Chondrocyte (in vitro differentiated cells): ENCODE measurements around the gene PPP2R2D. TPM values are rescaled to one million over a fixed set of nuclear protein-coding genes. Genes with fewer than 3 reads are reported as not detected.
A peak's percentile ranks its signal among the peaks of the same experiment; 100 is the strongest.
"Not testable (repeated sequence)": the region's sequence is repeated elsewhere in the genome, so short reads cannot be mapped to it uniquely, and the experiment has no call there.

Experiments used
- DNase-seq: peaks from one replicate; pipeline ENCODE4 v3.0.0; 2021; ENCODE audit warnings: mixed read lengths, low spot score
- H3K27ac Mint-ChIP-seq: one replicate; pipeline ENCODE4 v1.8.0; 2021; ENCODE audit warnings: mild to moderate bottlenecking, moderate library complexity, mixed read lengths; ENCODE audit not compliant: unreplicated experiment
- H3K27me3 Mint-ChIP-seq: 2 replicates; pipeline ENCODE4 v1.8.0; 2021; ENCODE audit warnings: low read depth, mixed read lengths
- H3K36me3 Mint-ChIP-seq: 2 replicates; pipeline ENCODE4 v1.8.0; 2021; ENCODE audit warnings: low read depth, mixed read lengths
- H3K4me1 Mint-ChIP-seq: 2 replicates; pipeline ENCODE4 v1.8.0; 2021; ENCODE audit warnings: low read depth, mild to moderate bottlenecking, mixed read lengths
- H3K4me3 Mint-ChIP-seq: one replicate; pipeline ENCODE4 v1.8.0; 2021; ENCODE audit warnings: mild to moderate bottlenecking, moderate library complexity, mixed read lengths; ENCODE audit not compliant: unreplicated experiment
- H3K9me3 Mint-ChIP-seq: 2 replicates; pipeline ENCODE4 v1.8.0; 2021; ENCODE audit warnings: low read depth, mixed read lengths
- total RNA-seq: library from RNA; stranded (reverse); gene quantifications from 3 replicates; pipeline ENCODE4 v1.2.1, GENCODE V29; 2021
- TF ChIP-seq, protein P1 (sequence below): fragments of 200-600 bp; sonication (generic); IDR thresholded peaks from 2 replicates; pipeline ENCODE4 v1.5.0; 2021; ENCODE audit warnings: antibody characterized with exemption, mild to moderate bottlenecking, moderate library complexity

Gene PPP2R2D
- total RNA-seq, 1 donor from 2014 or later: 24.3 TPM

DNA sequence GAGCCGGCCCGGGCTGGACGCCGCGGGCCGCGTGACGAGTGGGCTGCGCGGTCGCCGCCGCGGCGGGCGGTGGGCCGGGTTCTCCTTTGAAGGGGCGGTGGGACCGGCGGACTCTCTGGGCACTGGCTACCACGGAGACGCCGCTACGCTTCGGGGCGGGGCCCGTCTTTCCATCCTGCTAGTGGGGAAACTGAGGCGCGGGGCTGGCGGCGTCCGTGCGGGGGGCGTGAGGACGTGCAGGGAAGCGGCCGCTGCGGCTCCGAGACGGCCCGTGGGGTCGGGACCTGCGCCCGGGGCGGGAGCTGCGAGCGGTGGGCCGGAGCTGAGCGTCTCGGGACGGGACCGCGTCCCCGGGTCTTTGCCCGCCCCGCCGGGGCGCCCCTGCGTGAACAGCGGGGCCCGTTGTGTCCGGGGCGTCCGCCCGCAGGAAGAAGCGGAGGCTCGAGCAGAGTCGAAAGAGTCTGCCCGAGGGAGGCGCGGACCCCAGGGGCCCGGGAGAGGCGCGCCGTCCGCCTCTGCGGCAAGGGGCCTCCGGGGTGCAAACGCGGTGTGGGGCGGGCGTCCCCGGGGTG, 81.5 kb downstream of the PPP2R2D start:
- TF ChIP-seq, protein P1, sequence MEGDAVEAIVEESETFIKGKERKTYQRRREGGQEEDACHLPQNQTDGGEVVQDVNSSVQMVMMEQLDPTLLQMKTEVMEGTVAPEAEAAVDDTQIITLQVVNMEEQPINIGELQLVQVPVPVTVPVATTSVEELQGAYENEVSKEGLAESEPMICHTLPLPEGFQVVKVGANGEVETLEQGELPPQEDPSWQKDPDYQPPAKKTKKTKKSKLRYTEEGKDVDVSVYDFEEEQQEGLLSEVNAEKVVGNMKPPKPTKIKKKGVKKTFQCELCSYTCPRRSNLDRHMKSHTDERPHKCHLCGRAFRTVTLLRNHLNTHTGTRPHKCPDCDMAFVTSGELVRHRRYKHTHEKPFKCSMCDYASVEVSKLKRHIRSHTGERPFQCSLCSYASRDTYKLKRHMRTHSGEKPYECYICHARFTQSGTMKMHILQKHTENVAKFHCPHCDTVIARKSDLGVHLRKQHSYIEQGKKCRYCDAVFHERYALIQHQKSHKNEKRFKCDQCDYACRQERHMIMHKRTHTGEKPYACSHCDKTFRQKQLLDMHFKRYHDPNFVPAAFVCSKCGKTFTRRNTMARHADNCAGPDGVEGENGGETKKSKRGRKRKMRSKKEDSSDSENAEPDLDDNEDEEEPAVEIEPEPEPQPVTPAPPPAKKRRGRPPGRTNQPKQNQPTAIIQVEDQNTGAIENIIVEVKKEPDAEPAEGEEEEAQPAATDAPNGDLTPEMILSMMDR: no peak
- H3K27me3 Mint-ChIP-seq: no peaks in the 10 kb centered on the region
- peaks cover 5% of the 10 kb centered on the region for H3K36me3 Mint-ChIP-seq
- H3K4me3 Mint-ChIP-seq: peak overlapping the region; percentile 69
- H3K27ac Mint-ChIP-seq: no peak overlapping the region
- H3K4me1 Mint-ChIP-seq: peaks cover 41% of the 10 kb centered on the region
- peaks cover 6% of the 10 kb centered on the region for H3K9me3 Mint-ChIP-seq
- DNase-seq: no peak

DNA sequence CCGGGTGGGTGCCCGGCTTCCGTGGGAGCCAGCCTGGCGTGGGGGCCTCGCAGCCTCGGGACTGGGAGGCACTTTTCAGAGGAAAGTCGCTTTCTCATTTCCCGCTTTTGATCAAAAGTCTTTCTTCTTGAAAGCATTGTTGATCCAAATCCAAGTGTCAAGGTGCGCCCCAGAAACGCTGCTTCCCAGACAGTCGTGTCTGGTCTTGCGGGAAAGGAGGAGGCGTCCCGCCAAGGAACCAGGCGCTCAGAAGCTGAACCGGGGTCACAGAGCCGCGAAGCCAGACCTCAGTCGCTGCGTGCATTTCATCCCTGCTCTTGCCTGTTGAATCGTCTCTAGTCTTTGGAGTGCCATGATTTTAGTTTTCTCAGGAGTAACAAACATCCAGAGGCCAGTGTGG, 82.0 kb downstream of the PPP2R2D start:
- H3K27ac Mint-ChIP-seq: peak overlapping the region; percentile 68
- peaks cover 36% of the 10 kb centered on the region for H3K4me1 Mint-ChIP-seq
- peaks cover 7% of the 10 kb centered on the region for H3K9me3 Mint-ChIP-seq
- peaks cover 5% of the 10 kb centered on the region for H3K36me3 Mint-ChIP-seq
- no peak for DNase-seq
- TF ChIP-seq, protein P1: no peak
- H3K27me3 Mint-ChIP-seq: no peaks in the 10 kb centered on the region
- H3K4me3 Mint-ChIP-seq: peak overlapping the region; percentile 53

DNA sequence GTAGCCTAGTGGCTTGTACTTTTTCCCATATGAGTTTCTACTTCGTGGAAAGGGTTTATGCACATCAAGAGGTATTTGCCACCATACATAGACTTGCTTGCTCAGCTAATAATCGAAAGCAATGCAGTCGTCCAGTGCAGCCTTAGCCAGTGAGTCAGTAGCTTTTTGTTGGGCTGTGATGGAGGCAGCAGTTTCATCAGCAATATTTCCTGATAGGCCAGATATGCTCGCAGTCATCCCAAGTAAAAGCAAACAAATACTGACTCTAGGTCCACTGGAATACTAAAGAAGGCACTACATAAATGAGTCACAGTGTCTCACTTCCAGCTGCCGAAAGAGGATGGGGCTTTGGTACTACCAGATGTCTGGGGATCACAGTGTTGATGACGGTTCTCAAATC, 83.0 kb downstream of the PPP2R2D start:
- no peak for DNase-seq
- Mint-ChIP-seq H3K9me3 (peaks cover 7% of the 10 kb centered on the region), H3K27me3 (no peaks in the 10 kb centered on the region), H3K36me3 (peaks cover 5% of the 10 kb centered on the region), H3K4me1 (peaks cover 27% of the 10 kb centered on the region), H3K4me3 (no peak overlapping the region), H3K27ac (peak overlapping the region; percentile 80)
- TF ChIP-seq, protein P1: no peak

GRCh38 chr10:131986851-131987250, 86.0 kb downstream of the PPP2R2D start:
- not testable (repeated sequence) for H3K27ac Mint-ChIP-seq, H3K9me3 Mint-ChIP-seq, H3K27me3 Mint-ChIP-seq, DNase-seq, H3K4me1 Mint-ChIP-seq, H3K36me3 Mint-ChIP-seq, H3K4me3 Mint-ChIP-seq

DNA sequence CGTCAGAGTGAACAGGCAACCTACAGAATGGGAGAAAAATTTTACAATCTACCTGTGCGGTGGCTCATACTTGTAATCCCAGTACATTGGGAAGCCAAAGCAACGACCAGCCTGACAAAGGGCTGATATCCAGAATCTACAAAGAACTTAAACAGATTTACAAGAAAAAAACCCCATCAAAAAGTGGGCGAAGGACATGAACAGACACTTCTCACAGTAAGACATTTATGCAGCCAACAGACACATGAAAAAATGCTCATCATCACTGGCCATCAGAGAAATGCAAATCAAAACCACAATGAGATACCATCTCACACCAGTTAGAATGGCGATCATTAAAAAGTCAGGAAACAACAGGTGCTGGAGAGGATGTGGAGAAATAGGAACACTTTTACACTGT, 86.5 kb downstream of the PPP2R2D start:
- H3K4me1 Mint-ChIP-seq, H3K27ac Mint-ChIP-seq, H3K27me3 Mint-ChIP-seq, DNase-seq, H3K9me3 Mint-ChIP-seq, H3K36me3 Mint-ChIP-seq, H3K4me3 Mint-ChIP-seq: not testable (repeated sequence)

- H3K27me3 Mint-ChIP-seq, H3K4me3 Mint-ChIP-seq, H3K27ac Mint-ChIP-seq, H3K4me1 Mint-ChIP-seq, H3K9me3 Mint-ChIP-seq, DNase-seq, H3K36me3 Mint-ChIP-seq: not testable (repeated sequence)
Measured at GRCh38 chr10:131987786-131988185, 87.0 kb downstream of the PPP2R2D start.

DNA sequence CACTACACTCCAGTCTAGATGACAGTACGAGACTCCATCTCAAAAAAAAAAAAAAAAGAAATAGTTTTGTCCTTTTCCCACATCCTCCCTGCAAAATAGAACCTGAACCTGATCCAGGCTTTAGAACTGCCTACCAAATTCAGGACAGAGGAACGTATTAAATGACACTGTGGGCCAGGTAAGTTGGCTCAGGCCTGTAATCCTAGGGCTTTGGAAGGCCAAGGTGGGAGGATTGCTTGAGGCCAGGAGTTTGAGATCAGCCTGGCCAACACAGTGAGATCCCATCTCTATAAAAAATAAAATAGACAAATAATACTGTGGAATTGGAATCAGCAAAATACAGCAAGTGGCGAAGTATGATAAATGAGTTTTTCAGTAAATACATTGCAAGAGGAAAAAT, 90.9 kb downstream of the PPP2R2D start:
- no peak overlapping the region for H3K27ac Mint-ChIP-seq
- H3K4me1 Mint-ChIP-seq: peaks cover 2% of the 10 kb centered on the region
- no peaks in the 10 kb centered on the region for H3K27me3 Mint-ChIP-seq
- peaks cover 3% of the 10 kb centered on the region for H3K9me3 Mint-ChIP-seq
- no peaks in the 10 kb centered on the region for H3K36me3 Mint-ChIP-seq
- TF ChIP-seq, protein P1: no peak
- no peak for DNase-seq
- H3K4me3 Mint-ChIP-seq: no peak overlapping the region
